GM23338 (cell line): Measurements from ENCODE around the gene FARS2.

Experiments used
- POLR2AphosphoS5 ChIP-seq: IDR thresholded peaks from 2 replicates; pipeline ENCODE4 v1.6.1; 2016; ENCODE audit warnings: antibody characterized with exemption, low read depth
- TF ChIP-seq, protein P1 (sequence below), 2 experiments: fragments of 200-600 bp in 1 of 2; sonication (generic) in 1 of 2; conservative IDR thresholded peaks; 2 replicates each; pipeline versions ENCODE4 v1.5.1 to v1.6.1; 2016 to 2017; ENCODE audit warnings: antibody characterized with exemption in 2 of 2, low read depth in 2 of 2, mild to moderate bottlenecking in 2 of 2, moderate library complexity in 1 of 2
- TF ChIP-seq, protein P2 (sequence below): IDR thresholded peaks from one replicate; pipeline ENCODE4 v1.6.1; 2018; ENCODE audit warnings: antibody characterized with exemption; ENCODE audit not compliant: unreplicated experiment

DNA sequence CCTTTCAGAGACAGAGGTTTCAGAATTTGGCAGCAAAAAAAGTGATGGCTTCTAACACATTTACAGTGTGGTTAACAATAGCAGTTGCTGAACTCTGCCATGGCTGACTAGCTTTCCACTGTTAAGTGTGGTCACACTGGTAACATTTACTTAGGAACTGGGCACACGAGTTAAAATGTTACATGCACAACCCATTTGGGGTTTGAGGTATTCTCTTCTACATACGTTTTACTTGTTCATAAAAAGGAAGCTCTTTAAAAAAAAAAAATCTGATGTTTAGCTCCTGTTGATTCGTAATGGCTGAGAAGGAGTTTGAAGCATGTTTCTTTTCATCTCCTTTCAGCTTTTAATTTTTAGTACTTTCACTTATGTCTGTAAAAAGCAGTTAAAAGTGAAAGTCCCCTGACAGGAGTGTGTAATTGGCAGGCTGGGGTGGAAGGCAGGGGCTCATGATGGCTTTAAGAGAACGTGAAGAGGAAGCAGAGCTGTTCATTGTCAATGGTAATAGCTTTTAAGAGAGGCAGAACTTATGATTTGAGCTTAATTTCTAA is 245.9 kb downstream of the FARS2 start:
- TF ChIP-seq, protein P1, sequence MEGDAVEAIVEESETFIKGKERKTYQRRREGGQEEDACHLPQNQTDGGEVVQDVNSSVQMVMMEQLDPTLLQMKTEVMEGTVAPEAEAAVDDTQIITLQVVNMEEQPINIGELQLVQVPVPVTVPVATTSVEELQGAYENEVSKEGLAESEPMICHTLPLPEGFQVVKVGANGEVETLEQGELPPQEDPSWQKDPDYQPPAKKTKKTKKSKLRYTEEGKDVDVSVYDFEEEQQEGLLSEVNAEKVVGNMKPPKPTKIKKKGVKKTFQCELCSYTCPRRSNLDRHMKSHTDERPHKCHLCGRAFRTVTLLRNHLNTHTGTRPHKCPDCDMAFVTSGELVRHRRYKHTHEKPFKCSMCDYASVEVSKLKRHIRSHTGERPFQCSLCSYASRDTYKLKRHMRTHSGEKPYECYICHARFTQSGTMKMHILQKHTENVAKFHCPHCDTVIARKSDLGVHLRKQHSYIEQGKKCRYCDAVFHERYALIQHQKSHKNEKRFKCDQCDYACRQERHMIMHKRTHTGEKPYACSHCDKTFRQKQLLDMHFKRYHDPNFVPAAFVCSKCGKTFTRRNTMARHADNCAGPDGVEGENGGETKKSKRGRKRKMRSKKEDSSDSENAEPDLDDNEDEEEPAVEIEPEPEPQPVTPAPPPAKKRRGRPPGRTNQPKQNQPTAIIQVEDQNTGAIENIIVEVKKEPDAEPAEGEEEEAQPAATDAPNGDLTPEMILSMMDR (conservative IDR thresholded peaks at IDR 0.05; ENCODE audit: low read depth in 2 of 2): no peak
- TF ChIP-seq, protein P2, sequence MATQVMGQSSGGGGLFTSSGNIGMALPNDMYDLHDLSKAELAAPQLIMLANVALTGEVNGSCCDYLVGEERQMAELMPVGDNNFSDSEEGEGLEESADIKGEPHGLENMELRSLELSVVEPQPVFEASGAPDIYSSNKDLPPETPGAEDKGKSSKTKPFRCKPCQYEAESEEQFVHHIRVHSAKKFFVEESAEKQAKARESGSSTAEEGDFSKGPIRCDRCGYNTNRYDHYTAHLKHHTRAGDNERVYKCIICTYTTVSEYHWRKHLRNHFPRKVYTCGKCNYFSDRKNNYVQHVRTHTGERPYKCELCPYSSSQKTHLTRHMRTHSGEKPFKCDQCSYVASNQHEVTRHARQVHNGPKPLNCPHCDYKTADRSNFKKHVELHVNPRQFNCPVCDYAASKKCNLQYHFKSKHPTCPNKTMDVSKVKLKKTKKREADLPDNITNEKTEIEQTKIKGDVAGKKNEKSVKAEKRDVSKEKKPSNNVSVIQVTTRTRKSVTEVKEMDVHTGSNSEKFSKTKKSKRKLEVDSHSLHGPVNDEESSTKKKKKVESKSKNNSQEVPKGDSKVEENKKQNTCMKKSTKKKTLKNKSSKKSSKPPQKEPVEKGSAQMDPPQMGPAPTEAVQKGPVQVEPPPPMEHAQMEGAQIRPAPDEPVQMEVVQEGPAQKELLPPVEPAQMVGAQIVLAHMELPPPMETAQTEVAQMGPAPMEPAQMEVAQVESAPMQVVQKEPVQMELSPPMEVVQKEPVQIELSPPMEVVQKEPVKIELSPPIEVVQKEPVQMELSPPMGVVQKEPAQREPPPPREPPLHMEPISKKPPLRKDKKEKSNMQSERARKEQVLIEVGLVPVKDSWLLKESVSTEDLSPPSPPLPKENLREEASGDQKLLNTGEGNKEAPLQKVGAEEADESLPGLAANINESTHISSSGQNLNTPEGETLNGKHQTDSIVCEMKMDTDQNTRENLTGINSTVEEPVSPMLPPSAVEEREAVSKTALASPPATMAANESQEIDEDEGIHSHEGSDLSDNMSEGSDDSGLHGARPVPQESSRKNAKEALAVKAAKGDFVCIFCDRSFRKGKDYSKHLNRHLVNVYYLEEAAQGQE: no peak
- no peak for TF ChIP-seq POLR2AphosphoS5
